Stomach smooth muscle (tissue), 2 donors: Measurements from ENCODE around the gene DOCK4.

ENCODE experiments used
- H3K27ac ChIP-seq: one replicate; pipeline ENCODE4 v1.7.0; 2013; ENCODE audit warnings: mild to moderate bottlenecking, low read length, inconsistent platforms
- H3K27me3 ChIP-seq, 2 donors: one replicate each; pipeline ENCODE4 v1.7.0; 2013; ENCODE audit warnings: low read length in 2 of 2; ENCODE audit not compliant: insufficient read depth in 2 of 2, control insufficient read depth in 1 of 2
- H3K36me3 ChIP-seq, 2 donors: one replicate each; pipeline ENCODE4 v1.7.0; 2013; ENCODE audit warnings: low read length in 2 of 2; ENCODE audit not compliant: control insufficient read depth in 2 of 2, insufficient read depth in 2 of 2
- H3K4me1 ChIP-seq: one replicate; pipeline ENCODE4 v1.7.0; 2013; ENCODE audit warnings: low read length; ENCODE audit not compliant: control insufficient read depth, insufficient read depth
- H3K4me3 ChIP-seq, 2 donors: one replicate each; pipeline ENCODE4 v1.7.0; 2013; ENCODE audit warnings: low read length in 2 of 2
- H3K9ac ChIP-seq, 2 donors: one replicate each; pipeline ENCODE4 v1.7.0; 2013; ENCODE audit warnings: low read length in 2 of 2, mild to moderate bottlenecking in 1 of 2
- H3K9me3 ChIP-seq, 2 donors: one replicate each; pipeline ENCODE4 v1.7.0; 2013; ENCODE audit warnings: low read length in 2 of 2; ENCODE audit not compliant: control insufficient read depth in 2 of 2
- donor health status: healthy.
- donor health status: Pancreatic carcinoma.

DOCK4 gene

GRCh38 chr7:112088484-112089016 is 117.6 kb downstream of the DOCK4 start:
- Histone ChIP-seq H3K4me3 (no peak overlapping the region), H3K4me1 (no peaks in the 10 kb centered on the region), H3K9me3 (no peaks in the 10 kb centered on the region), H3K9ac (no peak overlapping the region), H3K27ac (no peak overlapping the region), H3K36me3 (no peaks in the 10 kb centered on the region), H3K27me3 (no peaks in the 10 kb centered on the region)

DNA sequence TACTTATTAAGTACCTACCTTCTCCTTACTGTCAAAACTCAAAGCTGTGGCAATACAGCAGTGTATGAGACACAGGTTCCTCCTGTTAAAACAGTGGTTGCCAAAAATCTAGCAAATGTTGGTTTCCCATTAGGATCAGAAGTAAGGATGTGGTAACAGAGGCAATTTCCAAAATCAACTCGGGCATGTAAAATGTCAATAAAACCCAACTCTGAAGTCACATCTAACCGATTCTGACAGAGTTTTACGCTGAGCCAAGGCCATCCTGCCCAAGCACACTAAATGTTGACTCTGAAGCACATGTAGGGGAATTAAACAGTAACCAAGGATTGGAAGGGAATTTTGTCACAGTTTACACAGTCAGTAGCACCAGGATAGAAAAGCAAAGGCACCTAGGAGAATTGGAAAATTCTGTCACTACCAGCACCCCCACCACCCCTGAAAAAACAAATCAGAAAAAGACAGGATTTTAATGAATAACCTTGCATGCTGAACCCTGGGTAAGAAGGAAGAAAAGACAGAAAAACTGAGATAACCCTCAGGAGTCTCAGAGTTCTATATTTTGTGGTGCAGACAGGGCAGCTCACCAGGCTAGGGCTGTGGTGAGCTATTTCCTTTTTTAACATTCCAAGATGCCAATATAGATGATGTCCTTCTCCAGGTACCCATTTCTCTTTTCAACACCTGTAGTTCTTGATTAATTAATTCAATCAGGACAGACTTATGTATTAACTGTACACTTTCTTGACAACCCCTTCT is 119.5 kb downstream of the DOCK4 start:
- Histone ChIP-seq H3K27ac (no peak overlapping the region), H3K9me3 (no peaks in the 10 kb centered on the region), H3K27me3 (no peaks in the 10 kb centered on the region), H3K4me1 (no peaks in the 10 kb centered on the region), H3K36me3 (no peaks in the 10 kb centered on the region), H3K4me3 (no peak overlapping the region), H3K9ac (no peak overlapping the region)

DNA sequence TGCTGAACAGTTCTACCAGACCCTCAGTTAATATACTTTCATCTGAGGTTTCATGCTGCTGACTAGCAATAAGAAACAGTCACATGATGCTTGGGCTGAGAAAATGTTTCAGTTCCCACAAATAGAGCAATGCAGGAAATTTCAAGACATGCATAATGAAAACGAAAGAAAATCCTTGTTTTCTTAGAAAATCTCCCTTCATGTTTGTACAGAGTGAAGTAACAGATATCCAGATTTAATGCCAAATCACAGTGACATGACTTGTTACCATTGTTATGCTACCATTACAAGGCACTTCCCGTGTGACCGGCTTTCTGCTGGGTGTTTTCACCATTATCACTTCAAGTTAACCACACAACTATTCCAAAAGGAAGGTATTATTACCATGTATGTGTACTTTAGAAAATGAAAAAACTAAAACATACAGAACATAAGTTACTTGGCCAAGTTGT is 121.7 kb downstream of the DOCK4 start:
- H3K4me3 ChIP-seq = no peak overlapping the region
- H3K27ac ChIP-seq = no peak overlapping the region
- no peaks in the 10 kb centered on the region for H3K9me3 ChIP-seq
- no peak overlapping the region for H3K9ac ChIP-seq
- no peaks in the 10 kb centered on the region for H3K36me3 ChIP-seq
- no peaks in the 10 kb centered on the region for H3K27me3 ChIP-seq
- H3K4me1 ChIP-seq = no peaks in the 10 kb centered on the region

GRCh38 chr7:112083776-112084355 is 122.3 kb downstream of the DOCK4 start:
- Histone ChIP-seq H3K4me3 (no peak overlapping the region), H3K27me3 (no peaks in the 10 kb centered on the region), H3K4me1 (no peaks in the 10 kb centered on the region), H3K9ac (no peak overlapping the region), H3K36me3 (no peaks in the 10 kb centered on the region), H3K9me3 (no peaks in the 10 kb centered on the region), H3K27ac (no peak overlapping the region)

DNA sequence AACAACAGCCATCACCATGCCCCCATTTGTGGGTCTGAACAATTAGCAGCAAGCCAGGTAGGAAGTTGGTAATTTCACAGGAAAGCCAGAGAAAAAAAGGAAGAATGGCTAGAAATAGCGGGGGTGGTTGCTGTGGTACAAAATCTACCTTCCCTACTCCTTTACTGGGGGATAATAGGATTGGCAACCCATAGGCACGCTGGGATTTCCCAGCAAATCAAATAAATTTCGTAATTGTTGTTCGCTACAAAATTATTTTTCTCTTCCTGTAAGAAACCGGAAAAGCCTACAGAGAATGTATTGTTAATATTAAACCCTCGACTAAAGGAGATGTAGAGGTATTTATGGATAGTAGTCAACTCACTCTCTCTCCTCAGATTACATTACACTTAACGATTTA is 123.9 kb downstream of the DOCK4 start:
- Histone ChIP-seq H3K9me3 (no peaks in the 10 kb centered on the region), H3K36me3 (no peaks in the 10 kb centered on the region), H3K9ac (no peak overlapping the region), H3K27ac (no peak overlapping the region), H3K4me3 (no peak overlapping the region), H3K4me1 (no peaks in the 10 kb centered on the region), H3K27me3 (no peaks in the 10 kb centered on the region)

- no peaks in the 10 kb centered on the region for H3K9me3 ChIP-seq
- H3K9ac ChIP-seq = no peak overlapping the region
- no peak overlapping the region for H3K27ac ChIP-seq
- no peaks in the 10 kb centered on the region for H3K27me3 ChIP-seq
- H3K4me1 ChIP-seq = no peaks in the 10 kb centered on the region
- H3K36me3 ChIP-seq = no peaks in the 10 kb centered on the region
- no peak overlapping the region for H3K4me3 ChIP-seq
Measured at GRCh38 chr7:112081778-112082177, 124.4 kb downstream of the DOCK4 start.

GRCh38 chr7:112080978-112081377 is 125.2 kb downstream of the DOCK4 start:
- Histone ChIP-seq H3K9me3 (no peaks in the 10 kb centered on the region), H3K4me3 (no peak overlapping the region), H3K9ac (no peak overlapping the region), H3K4me1 (no peaks in the 10 kb centered on the region), H3K27me3 (no peaks in the 10 kb centered on the region), H3K36me3 (no peaks in the 10 kb centered on the region), H3K27ac (no peak overlapping the region)

DNA sequence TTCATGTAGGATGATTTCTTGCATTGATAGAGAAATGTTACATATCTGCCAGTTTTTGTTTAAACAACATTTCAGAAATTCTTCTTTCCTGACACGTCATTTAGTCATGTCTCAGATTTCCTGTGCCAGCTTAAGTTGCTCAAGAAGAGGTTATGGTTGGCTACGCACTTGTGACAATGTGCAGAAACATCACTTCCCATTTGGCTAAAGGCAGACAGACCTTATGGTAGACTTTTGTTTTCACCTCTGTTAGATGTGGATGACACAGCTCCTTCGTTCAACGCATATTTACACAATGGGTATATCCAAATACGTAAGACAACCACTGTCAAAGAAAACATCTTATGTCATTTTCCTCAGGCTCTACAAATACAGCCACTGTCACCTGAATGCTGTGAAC is 125.8 kb downstream of the DOCK4 start:
- Histone ChIP-seq H3K4me1 (no peaks in the 10 kb centered on the region), H3K9me3 (no peaks in the 10 kb centered on the region), H3K9ac (no peak overlapping the region), H3K27ac (no peak overlapping the region), H3K4me3 (no peak overlapping the region), H3K27me3 (no peaks in the 10 kb centered on the region), H3K36me3 (no peaks in the 10 kb centered on the region)

DNA sequence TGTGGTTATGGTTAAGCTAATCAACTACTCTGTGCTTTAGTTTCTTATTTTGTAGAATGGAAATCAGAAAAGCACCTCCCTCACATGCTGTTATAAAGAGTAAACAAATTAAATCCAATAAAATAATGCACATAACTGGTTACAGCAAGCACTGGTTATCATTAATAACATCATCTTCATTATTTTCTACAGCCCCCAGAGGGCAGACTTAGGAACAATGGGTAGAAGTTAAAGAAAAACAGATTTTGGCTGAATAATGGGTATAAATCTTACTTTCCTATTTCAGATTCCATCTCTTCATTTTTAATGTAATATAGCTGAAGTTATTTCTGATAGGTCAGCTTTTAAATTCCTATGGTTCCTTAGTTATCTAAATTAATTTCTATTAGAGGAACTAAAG is 126.5 kb downstream of the DOCK4 start:
- no peaks in the 10 kb centered on the region for H3K4me1 ChIP-seq
- H3K9me3 ChIP-seq = peaks cover 0 to under 1% of the 10 kb centered on the region in 2 donors
- no peaks in the 10 kb centered on the region for H3K36me3 ChIP-seq
- H3K27ac ChIP-seq = no peak overlapping the region
- no peaks in the 10 kb centered on the region for H3K27me3 ChIP-seq
- no peak overlapping the region for H3K9ac ChIP-seq
- no peak overlapping the region for H3K4me3 ChIP-seq

GRCh38 chr7:112079122-112079521 is 127.1 kb downstream of the DOCK4 start:
- Histone ChIP-seq H3K36me3 (no peaks in the 10 kb centered on the region), H3K9ac (no peak overlapping the region), H3K27me3 (no peaks in the 10 kb centered on the region), H3K4me3 (no peak overlapping the region), H3K9me3 (peaks cover 0 to 5% of the 10 kb centered on the region in 2 donors), H3K27ac (no peak overlapping the region), H3K4me1 (no peaks in the 10 kb centered on the region)

- no peaks in the 10 kb centered on the region for H3K27me3 ChIP-seq
- H3K4me3 ChIP-seq = no peak overlapping the region
- H3K4me1 ChIP-seq = no peaks in the 10 kb centered on the region
- no peaks in the 10 kb centered on the region for H3K36me3 ChIP-seq
- H3K9me3 ChIP-seq = peaks cover 0 to 5% of the 10 kb centered on the region in 2 donors
- no peak overlapping the region for H3K9ac ChIP-seq
- H3K27ac ChIP-seq = no peak overlapping the region
Measured at GRCh38 chr7:112076324-112076723, 129.9 kb downstream of the DOCK4 start.
